CD8-positive, alpha-beta memory T cell (primary cell): Measurements from ENCODE around the gene FANCC. TPM values are rescaled to one million over a fixed set of nuclear protein-coding genes. Genes with fewer than 3 reads are reported as not detected.

Experiments
- CTCF ChIA-PET: fragments of 350-600 bp; sonication (Branson Sonifier 250); formaldehyde crosslinking; loops from one replicate; lab custom pipeline; 2021; ENCODE audit warnings: antibody characterized with exemption; lab: Charles Lee
- POLR2A ChIA-PET: fragments of 350-600 bp; sonication (Branson Sonifier 250); formaldehyde crosslinking; loops from one replicate; lab custom pipeline; 2021; ENCODE audit warnings: antibody characterized with exemption; lab: Charles Lee
- DNase-seq, 5 donors: peaks; one replicate each; pipeline versions ENCODE4 v3.0.0 to v3.0.0-alpha.2; 2020 to 2022; ENCODE audit warnings: mixed read lengths in 1 of 5
- H3K27ac ChIP-seq: one replicate; pipeline ENCODE4 v1.7.0; 2013; ENCODE audit warnings: low read depth, mild to moderate bottlenecking, low read length, moderate library complexity
- H3K27me3 ChIP-seq: 2 replicates; pipeline ENCODE4 v1.7.0; 2013; ENCODE audit warnings: low read length, mild to moderate bottlenecking; ENCODE audit not compliant: insufficient read depth, poor library complexity, severe bottlenecking
- H3K36me3 ChIP-seq: 2 replicates; pipeline ENCODE4 v1.7.0; 2013; ENCODE audit warnings: mild to moderate bottlenecking, low read length, moderate library complexity; ENCODE audit not compliant: insufficient read depth
- H3K4me1 ChIP-seq: 2 replicates; pipeline ENCODE4 v1.7.0; 2013; ENCODE audit warnings: mild to moderate bottlenecking, low read length, moderate library complexity; ENCODE audit not compliant: insufficient read depth
- H3K4me3 ChIP-seq: 2 replicates; pipeline ENCODE4 v1.7.0; 2013; ENCODE audit warnings: mild to moderate bottlenecking, low read length
- H3K9me3 ChIP-seq: 2 replicates; pipeline ENCODE4 v1.7.0; 2013; ENCODE audit warnings: mild to moderate bottlenecking, low read length
- H3K27ac Mint-ChIP-seq, 8 donors: one replicate each; pipeline ENCODE4 v1.8.0; 2020 to 2021; ENCODE audit warnings: mixed read lengths in 8 of 8, mild to moderate bottlenecking in 6 of 8, inconsistent platforms in 3 of 8, moderate library complexity in 3 of 8
- H3K27me3 Mint-ChIP-seq, 2 donors: one replicate each; pipeline ENCODE4 v1.8.0; 2020 to 2021; ENCODE audit warnings: mixed read lengths in 2 of 2, mild to moderate bottlenecking in 1 of 2, moderate library complexity in 1 of 2
- H3K36me3 Mint-ChIP-seq, 3 donors: one replicate each; pipeline ENCODE4 v1.8.0; 2020 to 2021; ENCODE audit warnings: mixed read lengths in 3 of 3, inconsistent platforms in 1 of 3, mild to moderate bottlenecking in 1 of 3
- H3K4me1 Mint-ChIP-seq, 3 donors: one replicate each; pipeline ENCODE4 v1.8.0; 2020 to 2021; ENCODE audit warnings: mixed read lengths in 3 of 3, inconsistent platforms in 1 of 3, mild to moderate bottlenecking in 1 of 3
- H3K4me3 Mint-ChIP-seq, 7 donors: one replicate each; pipeline ENCODE4 v1.8.0; 2020 to 2021; ENCODE audit warnings: mixed read lengths in 7 of 7, mild to moderate bottlenecking in 6 of 7, moderate library complexity in 4 of 7, inconsistent platforms in 2 of 7
- H3K9me3 Mint-ChIP-seq, 5 donors: one replicate each; pipeline ENCODE4 v1.8.0; 2020 to 2022; ENCODE audit warnings: mixed read lengths in 5 of 5, mild to moderate bottlenecking in 3 of 5, moderate library complexity in 2 of 5, inconsistent platforms in 1 of 5
- polyA plus RNA-seq: library from polyadenylated mRNA; unstranded; fragments of 300-500 nt; fragmentation: Illumina TruSeq; gene quantifications from one replicate; pipeline ENCODE4 v1.2.3, GENCODE V29; 2021
- total RNA-seq, 2 experiments: library from RNA; stranded (reverse); gene quantifications; one replicate each; pipeline ENCODE4 v1.2.3, GENCODE V29; 2021

FANCC gene
- total and polyA plus RNA-seq, 3 experiments from 2014 or later, result 2.7 to 18.5 (median 18.0) TPM

GRCh38 chr9:95093586-95093985 is 223.9 kb downstream of the FANCC start:
- Histone ChIP-seq H3K27me3 (no peaks in the 10 kb centered on the region), H3K9me3 (no peaks in the 10 kb centered on the region), H3K36me3 (no peaks in the 10 kb centered on the region), H3K27ac (no peak overlapping the region), H3K4me1 (no peaks in the 10 kb centered on the region), H3K4me3 (no peak overlapping the region)
- no peak overlapping the region for H3K4me3 Mint-ChIP-seq
- H3K9me3 Mint-ChIP-seq, result no peaks in the 10 kb centered on the region
- no peak for DNase-seq
- CTCF ChIA-PET, result no interaction called here
- POLR2A ChIA-PET, result no interaction called here
- peaks cover 0 to 2% of the 10 kb centered on the region in 2 donors for H3K27me3 Mint-ChIP-seq
- no peak overlapping the region for H3K27ac Mint-ChIP-seq
- H3K36me3 Mint-ChIP-seq, result peaks cover 0 to 3% (median 0%) of the 10 kb centered on the region in 3 donors
- peaks cover 6 to 8% (median 7%) of the 10 kb centered on the region in 3 donors for H3K4me1 Mint-ChIP-seq

- peak overlapping the region in 1 of 8 donors; percentile 15 for H3K27ac Mint-ChIP-seq
- Histone ChIP-seq H3K4me1 (no peaks in the 10 kb centered on the region), H3K4me3 (no peak overlapping the region), H3K27ac (no peak overlapping the region), H3K27me3 (no peaks in the 10 kb centered on the region), H3K9me3 (no peaks in the 10 kb centered on the region), H3K36me3 (no peaks in the 10 kb centered on the region)
- H3K9me3 Mint-ChIP-seq, result no peaks in the 10 kb centered on the region
- POLR2A ChIA-PET, result no interaction called here
- CTCF ChIA-PET, result no interaction called here
- peaks cover 0 to 2% of the 10 kb centered on the region in 2 donors for H3K27me3 Mint-ChIP-seq
- peaks cover 6 to 8% (median 7%) of the 10 kb centered on the region in 3 donors for H3K4me1 Mint-ChIP-seq
- H3K36me3 Mint-ChIP-seq, result peaks cover 0 to 7% (median 0%) of the 10 kb centered on the region in 3 donors
- no peak overlapping the region for H3K4me3 Mint-ChIP-seq
- DNase-seq, result no peak
Measured at GRCh38 chr9:95092262-95093072, 225.0 kb downstream of the FANCC start.

- no peak overlapping the region for H3K4me3 Mint-ChIP-seq
- Histone ChIP-seq H3K27me3 (no peaks in the 10 kb centered on the region), H3K36me3 (no peaks in the 10 kb centered on the region), H3K4me3 (no peak overlapping the region), H3K9me3 (no peaks in the 10 kb centered on the region), H3K4me1 (no peaks in the 10 kb centered on the region), H3K27ac (no peak overlapping the region)
- H3K4me1 Mint-ChIP-seq, result peaks cover 6 to 8% (median 7%) of the 10 kb centered on the region in 3 donors
- no peaks in the 10 kb centered on the region for H3K9me3 Mint-ChIP-seq
- peaks cover 0 to 2% of the 10 kb centered on the region in 2 donors for H3K27me3 Mint-ChIP-seq
- peak overlapping the region in 1 of 8 donors; percentile 70 for H3K27ac Mint-ChIP-seq
- CTCF ChIA-PET, result no interaction called here
- POLR2A ChIA-PET, result no interaction called here
- peaks cover 0 to 7% (median 1%) of the 10 kb centered on the region in 3 donors for H3K36me3 Mint-ChIP-seq
- no peak for DNase-seq
Measured at GRCh38 chr9:95091601-95092261, 225.8 kb downstream of the FANCC start.

GRCh38 chr9:95090871-95091577 is 226.5 kb downstream of the FANCC start:
- no peaks in the 10 kb centered on the region for H3K9me3 Mint-ChIP-seq
- Histone ChIP-seq H3K9me3 (no peaks in the 10 kb centered on the region), H3K27me3 (no peaks in the 10 kb centered on the region), H3K27ac (no peak overlapping the region), H3K4me1 (no peaks in the 10 kb centered on the region), H3K36me3 (no peaks in the 10 kb centered on the region), H3K4me3 (no peak overlapping the region)
- ChIA-PET CTCF (no interaction called here), POLR2A (no interaction called here)
- peaks cover 0 to 2% of the 10 kb centered on the region in 2 donors for H3K27me3 Mint-ChIP-seq
- no peak overlapping the region for H3K4me3 Mint-ChIP-seq
- H3K36me3 Mint-ChIP-seq, result peaks cover 0 to 10% (median 5%) of the 10 kb centered on the region in 3 donors
- H3K4me1 Mint-ChIP-seq, result peaks cover 6 to 8% (median 7%) of the 10 kb centered on the region in 3 donors
- no peak for DNase-seq
- H3K27ac Mint-ChIP-seq, result peak overlapping the region in 1 of 8 donors; percentile 70

GRCh38 chr9:95090023-95090791 is 227.3 kb downstream of the FANCC start:
- no peak for DNase-seq
- Mint-ChIP-seq H3K27ac (no peak overlapping the region), H3K27me3 (peaks cover 0 to 2% of the 10 kb centered on the region in 2 donors), H3K9me3 (no peaks in the 10 kb centered on the region), H3K4me3 (no peak overlapping the region), H3K36me3 (peaks cover 0 to 13% (median 5%) of the 10 kb centered on the region in 3 donors), H3K4me1 (peaks cover 6 to 8% (median 7%) of the 10 kb centered on the region in 3 donors)
- ChIA-PET POLR2A (no interaction called here), CTCF (no interaction called here)
- Histone ChIP-seq H3K4me3 (no peak overlapping the region), H3K36me3 (no peaks in the 10 kb centered on the region), H3K27me3 (no peaks in the 10 kb centered on the region), H3K4me1 (no peaks in the 10 kb centered on the region), H3K9me3 (no peaks in the 10 kb centered on the region), H3K27ac (no peak overlapping the region)

GRCh38 chr9:95089257-95090022 is 228.1 kb downstream of the FANCC start:
- DNase-seq, result no peak
- Histone ChIP-seq H3K4me3 (no peak overlapping the region), H3K4me1 (no peaks in the 10 kb centered on the region), H3K27ac (no peak overlapping the region), H3K36me3 (no peaks in the 10 kb centered on the region), H3K9me3 (no peaks in the 10 kb centered on the region), H3K27me3 (no peaks in the 10 kb centered on the region)
- Mint-ChIP-seq H3K9me3 (no peaks in the 10 kb centered on the region), H3K27ac (peak overlapping the region in 1 of 8 donors; percentile 54), H3K4me3 (no peak overlapping the region), H3K4me1 (peaks cover 6 to 8% (median 7%) of the 10 kb centered on the region in 3 donors), H3K36me3 (peaks cover 0 to 13% (median 5%) of the 10 kb centered on the region in 3 donors), H3K27me3 (peaks cover 0 to 2% of the 10 kb centered on the region in 2 donors)
- ChIA-PET POLR2A (no interaction called here), CTCF (interaction anchor here (1.0 kb wide), 1 partner anchor 58 kb away, joined by 3 read pairs; no protein-coding TSS in a partner anchor)
